ENCODE data around the gene MCUB. TPM values are rescaled to one million over a fixed set of nuclear protein-coding genes. Genes with fewer than 3 reads are reported as not detected.

The MCUB gene
- total and polyA plus RNA-seq, 2 donors from 2014 or later = 2.3 to 15.2 TPM

GRCh38 chr4:109719604-109720003 is 159.6 kb downstream of the MCUB start:
- FAIRE-seq = no peak

GRCh38 chr4:109721033-109721432 is 161.0 kb downstream of the MCUB start:
- FAIRE-seq (no peak), DNase-seq (no peak)
- no peak overlapping the region for H3K4me3 ChIP-seq (ENCODE audit: low read length in 3 of 3)
- no peak overlapping the region for H3K9ac ChIP-seq (ENCODE audit: low read length in 3 of 3)
- peaks cover 0 to 5% (median 0%) of the 10 kb centered on the region in 3 donors for H3K4me1 ChIP-seq (ENCODE audit: control insufficient read depth in 2 of 3, insufficient read depth in 2 of 3, low read depth in 1 of 3, low read length in 3 of 3)
- H3K36me3 ChIP-seq (ENCODE audit: control insufficient read depth in 2 of 3, insufficient read depth in 3 of 3, low read length in 3 of 3) = peaks cover 0 to 11% (median 4%) of the 10 kb centered on the region in 3 donors
- no peaks in the 10 kb centered on the region for H3K27me3 ChIP-seq (ENCODE audit: control insufficient read depth, insufficient read depth, low read length)
- no peaks in the 10 kb centered on the region for H3K9me3 ChIP-seq (ENCODE audit: control insufficient read depth in 2 of 3, insufficient read depth in 1 of 3, low read length in 3 of 3)
- TF ChIP-seq CTCF (IDR thresholded peaks at IDR 0.05; ENCODE audit: borderline replicate concordance, extremely low read depth, insufficient read depth) = no peak
- intact Hi-C loops (cut with DNase I) = no loop called here
- no peak overlapping the region for H3K27ac ChIP-seq (ENCODE audit: low read depth in 2 of 2, low read length in 2 of 2)

More at GRCh38 chr4:109719604-109720003, 159.6 kb downstream of the MCUB start:
- intact Hi-C loops (cut with DNase I) = no loop called here
- peaks cover 0 to 5% (median 0%) of the 10 kb centered on the region in 3 donors for H3K4me1 ChIP-seq (ENCODE audit: control insufficient read depth in 2 of 3, insufficient read depth in 2 of 3, low read depth in 1 of 3, low read length in 3 of 3)
- no peak for TF ChIP-seq CTCF (IDR thresholded peaks at IDR 0.05; ENCODE audit: borderline replicate concordance, extremely low read depth, insufficient read depth)
- no peaks in the 10 kb centered on the region for H3K9me3 ChIP-seq (ENCODE audit: control insufficient read depth in 2 of 3, insufficient read depth in 1 of 3, low read length in 3 of 3)
- no peak overlapping the region for H3K4me3 ChIP-seq (ENCODE audit: low read length in 3 of 3)
- no peak for DNase-seq
- H3K9ac ChIP-seq (ENCODE audit: low read length in 3 of 3) = no peak overlapping the region
- H3K27me3 ChIP-seq (ENCODE audit: control insufficient read depth, insufficient read depth, low read length) = no peaks in the 10 kb centered on the region
- no peak overlapping the region for H3K27ac ChIP-seq (ENCODE audit: low read depth in 2 of 2, low read length in 2 of 2)
- peaks cover 0 to 13% (median 4%) of the 10 kb centered on the region in 3 donors for H3K36me3 ChIP-seq (ENCODE audit: control insufficient read depth in 2 of 3, insufficient read depth in 3 of 3, low read length in 3 of 3)

GRCh38 chr4:109722357-109722756 is 162.3 kb downstream of the MCUB start:
- FAIRE-seq (no peak), DNase-seq (no peak)
- no peaks in the 10 kb centered on the region for H3K9me3 ChIP-seq (ENCODE audit: control insufficient read depth in 2 of 3, insufficient read depth in 1 of 3, low read length in 3 of 3)
- no peak overlapping the region for H3K9ac ChIP-seq (ENCODE audit: low read length in 3 of 3)
- no peak overlapping the region for H3K4me3 ChIP-seq (ENCODE audit: low read length in 3 of 3)
- peaks cover 0 to 5% (median 0%) of the 10 kb centered on the region in 3 donors for H3K4me1 ChIP-seq (ENCODE audit: control insufficient read depth in 2 of 3, insufficient read depth in 2 of 3, low read depth in 1 of 3, low read length in 3 of 3)
- H3K27me3 ChIP-seq (ENCODE audit: control insufficient read depth, insufficient read depth, low read length) = no peaks in the 10 kb centered on the region
- TF ChIP-seq CTCF (IDR thresholded peaks at IDR 0.05; ENCODE audit: borderline replicate concordance, extremely low read depth, insufficient read depth) = no peak
- no peaks in the 10 kb centered on the region for H3K36me3 ChIP-seq (ENCODE audit: control insufficient read depth in 2 of 3, insufficient read depth in 3 of 3, low read length in 3 of 3)
- no peak overlapping the region for H3K27ac ChIP-seq (ENCODE audit: low read depth in 2 of 2, low read length in 2 of 2)
- intact Hi-C loops (cut with DNase I) = no loop called here

GRCh38 chr4:109723110-109723509 is 163.1 kb downstream of the MCUB start:
- peaks cover 0 to 5% (median 0%) of the 10 kb centered on the region in 3 donors for H3K4me1 ChIP-seq (ENCODE audit: control insufficient read depth in 2 of 3, insufficient read depth in 2 of 3, low read depth in 1 of 3, low read length in 3 of 3)
- no peak for TF ChIP-seq CTCF (IDR thresholded peaks at IDR 0.05; ENCODE audit: borderline replicate concordance, extremely low read depth, insufficient read depth)

More at GRCh38 chr4:109723110-109723509, 163.1 kb downstream of the MCUB start:
- Histone ChIP-seq H3K9ac (ENCODE audit: low read length in 3 of 3) (no peak overlapping the region), H3K4me3 (ENCODE audit: low read length in 3 of 3) (no peak overlapping the region), H3K9me3 (ENCODE audit: control insufficient read depth in 2 of 3, insufficient read depth in 1 of 3, low read length in 3 of 3) (no peaks in the 10 kb centered on the region), H3K27ac (ENCODE audit: low read depth in 2 of 2, low read length in 2 of 2) (no peak overlapping the region), H3K27me3 (ENCODE audit: control insufficient read depth, insufficient read depth, low read length) (no peaks in the 10 kb centered on the region), H3K36me3 (ENCODE audit: control insufficient read depth in 2 of 3, insufficient read depth in 3 of 3, low read length in 3 of 3) (no peaks in the 10 kb centered on the region)
- FAIRE-seq (no peak), DNase-seq (no peak)
- intact Hi-C loops (cut with DNase I) = no loop called here
